Transverse colon (tissue), 4 donors: ENCODE data around the gene DSCAM. TPM values are rescaled to one million over a fixed set of nuclear protein-coding genes. Genes with fewer than 3 reads are reported as not detected.

Source experiments
- DNase-seq: peaks from one replicate; pipeline ENCODE4 v3.0.0-alpha.2; 2019
- H3K27ac ChIP-seq, 4 donors: fragments of 200-600 bp; sonication (generic); 2 replicates each; pipeline ENCODE4 v1.5.1; 2016 to 2018; ENCODE audit warnings: inconsistent platforms in 4 of 4
- H3K27me3 ChIP-seq: fragments of 200-600 bp; sonication (generic); 2 replicates; pipeline ENCODE4 v1.5.1; 2017; ENCODE audit warnings: inconsistent platforms
- H3K36me3 ChIP-seq, 4 donors: fragments of 200-600 bp; sonication (generic); 2 replicates each; pipeline ENCODE4 v1.5.1; 2017 to 2019; ENCODE audit warnings: inconsistent platforms in 4 of 4
- H3K4me1 ChIP-seq, 4 donors: fragments of 200-600 bp; sonication (generic); 2 replicates each; pipeline ENCODE4 v1.5.1; 2017 to 2020; ENCODE audit warnings: inconsistent platforms in 4 of 4
- H3K4me3 ChIP-seq, 4 donors: fragments of 200-600 bp; sonication (generic); 1 replicate in 1 of 4; 2 replicates in 3 of 4; pipeline versions ENCODE4 v1.5.1 to v1.6.1; 2017 to 2019; ENCODE audit warnings: inconsistent platforms in 4 of 4
- H3K9me3 ChIP-seq, 2 donors: fragments of 200-600 bp; sonication (generic); 2 replicates each; pipeline ENCODE4 v1.5.1; 2017 to 2019; ENCODE audit warnings: inconsistent platforms in 2 of 2
- EP300 ChIP-seq: sonication (generic); formaldehyde crosslinking; IDR thresholded peaks from one replicate; pipeline ENCODE4 v1.6.1; 2017; ENCODE audit warnings: antibody characterized with exemption, low read depth
- POLR2A ChIP-seq: fragments of 450-650 bp; IDR thresholded peaks from one replicate; pipeline ENCODE4 v1.6.1; 2016; ENCODE audit warnings: antibody characterized with exemption, mild to moderate bottlenecking, moderate library complexity
- POLR2AphosphoS5 ChIP-seq, 3 donors: sonication (generic); formaldehyde crosslinking; IDR thresholded peaks; one replicate each; pipeline ENCODE4 v1.6.1; 2016; ENCODE audit warnings: antibody characterized with exemption in 3 of 3
- WGBS, 2 donors: methylation state at CpG; one replicate each; pipeline ENCODE4 v1.1.5; 2018; ENCODE audit warnings: low coverage in 1 of 2; 5-methylcytosine and 5-hydroxymethylcytosine counted together
- in situ Hi-C, 4 donors: fragments of 200-750 bp; cut with MboI; loops; one replicate each; pipeline versions ENCODE4 v1.15.0 to v1.15.1; 2017; ENCODE audit warnings: low sequenced_read_pairs in 3 of 4, low pct_ligation_motif_present in 1 of 4, low pct_unique_long_range_greater_than_20kb in 1 of 4
- intact Hi-C: fragments of 100-400 bp; cut with DNase I; formaldehyde crosslinking; loops from one replicate; pipeline ENCODE4 v1.15.1; 2023; ENCODE audit warnings: low total_unique reads
- total RNA-seq, 4 donors: library from RNA; depleted of rRNA; stranded (reverse); fragments of >200 nt; gene quantifications; one replicate each; pipeline ENCODE4 v1.1.0, GENCODE V29; 2016
- TF ChIP-seq, protein P1 (sequence below), 5 experiments: fragments of 200-600 bp in 3 of 5; fragments of 450-650 bp in 2 of 5; sonication (generic) in 3 of 5; IDR thresholded peaks; 1 replicate in 2 of 5; 2 replicates in 3 of 5; pipeline ENCODE4 v1.5.1; 2016 to 2017; ENCODE audit warnings: antibody characterized with exemption in 5 of 5, inconsistent platforms in 3 of 5, mild to moderate bottlenecking in 2 of 5, moderate library complexity in 1 of 5

The DSCAM gene
- total RNA-seq, 4 donors from 2014 or later: 0.16 TPM; not detected in 3

- DNase-seq: no peak
- intact Hi-C loops: no loop called here
- in situ Hi-C loops: no loop called here
- Histone ChIP-seq H3K36me3 (no peaks in the 10 kb centered on the region), H3K9me3 (no peaks in the 10 kb centered on the region), H3K27me3 (no peaks in the 10 kb centered on the region), H3K4me1 (no peaks in the 10 kb centered on the region), H3K4me3 (no peak overlapping the region), H3K27ac (no peak overlapping the region)
- 59 to 66% methylated on average over 3 of the region's 3 CpGs for whole genome bisulfite sequencing, 2 donors
- TF ChIP-seq POLR2A: no peak
- TF ChIP-seq EP300: no peak
- TF ChIP-seq, protein P1, sequence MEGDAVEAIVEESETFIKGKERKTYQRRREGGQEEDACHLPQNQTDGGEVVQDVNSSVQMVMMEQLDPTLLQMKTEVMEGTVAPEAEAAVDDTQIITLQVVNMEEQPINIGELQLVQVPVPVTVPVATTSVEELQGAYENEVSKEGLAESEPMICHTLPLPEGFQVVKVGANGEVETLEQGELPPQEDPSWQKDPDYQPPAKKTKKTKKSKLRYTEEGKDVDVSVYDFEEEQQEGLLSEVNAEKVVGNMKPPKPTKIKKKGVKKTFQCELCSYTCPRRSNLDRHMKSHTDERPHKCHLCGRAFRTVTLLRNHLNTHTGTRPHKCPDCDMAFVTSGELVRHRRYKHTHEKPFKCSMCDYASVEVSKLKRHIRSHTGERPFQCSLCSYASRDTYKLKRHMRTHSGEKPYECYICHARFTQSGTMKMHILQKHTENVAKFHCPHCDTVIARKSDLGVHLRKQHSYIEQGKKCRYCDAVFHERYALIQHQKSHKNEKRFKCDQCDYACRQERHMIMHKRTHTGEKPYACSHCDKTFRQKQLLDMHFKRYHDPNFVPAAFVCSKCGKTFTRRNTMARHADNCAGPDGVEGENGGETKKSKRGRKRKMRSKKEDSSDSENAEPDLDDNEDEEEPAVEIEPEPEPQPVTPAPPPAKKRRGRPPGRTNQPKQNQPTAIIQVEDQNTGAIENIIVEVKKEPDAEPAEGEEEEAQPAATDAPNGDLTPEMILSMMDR (IDR thresholded peaks at IDR 0.05): no peak
- TF ChIP-seq POLR2AphosphoS5 (IDR thresholded peaks at IDR 0.05): no peak
Measured at GRCh38 chr21:40282912-40283886, 563.8 kb downstream of the DSCAM start.

DNA sequence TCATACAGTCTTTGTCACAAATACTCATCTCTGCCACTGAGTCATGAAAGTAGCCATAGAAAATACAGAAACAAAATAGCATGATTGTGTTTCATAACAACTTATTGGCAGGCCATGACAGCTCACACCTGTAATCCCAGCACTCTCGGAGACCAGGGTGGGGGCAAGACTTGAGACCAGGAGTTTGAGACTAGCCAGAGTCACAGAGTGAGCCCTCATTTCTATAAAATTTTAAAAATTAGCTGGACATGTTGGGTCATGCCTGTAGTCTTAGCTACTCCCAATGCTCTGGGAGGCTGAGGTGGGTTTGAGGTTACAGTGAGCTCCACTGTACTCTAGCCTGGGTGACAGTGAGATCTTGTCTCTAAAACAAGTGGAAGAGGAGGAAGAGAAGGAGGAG lies 568.6 kb downstream of the DSCAM start:
- Histone ChIP-seq H3K4me1 (no peaks in the 10 kb centered on the region), H3K27me3 (no peaks in the 10 kb centered on the region), H3K27ac (no peak overlapping the region), H3K9me3 (no peaks in the 10 kb centered on the region), H3K36me3 (no peaks in the 10 kb centered on the region), H3K4me3 (no peak overlapping the region)
- 83% methylated on average over 1 of the region's 1 CpG; no CpG with 5 or more reads in 1 of the 2 donors for WGBS, 2 donors
- no peak for DNase-seq
- intact Hi-C loops (no loop called here), in situ Hi-C loops (no loop called here)
- TF ChIP-seq POLR2A: no peak
- TF ChIP-seq, protein P1 (IDR thresholded peaks at IDR 0.05): no peak
- no peak for TF ChIP-seq POLR2AphosphoS5 (IDR thresholded peaks at IDR 0.05)
- no peak for TF ChIP-seq EP300

DNA sequence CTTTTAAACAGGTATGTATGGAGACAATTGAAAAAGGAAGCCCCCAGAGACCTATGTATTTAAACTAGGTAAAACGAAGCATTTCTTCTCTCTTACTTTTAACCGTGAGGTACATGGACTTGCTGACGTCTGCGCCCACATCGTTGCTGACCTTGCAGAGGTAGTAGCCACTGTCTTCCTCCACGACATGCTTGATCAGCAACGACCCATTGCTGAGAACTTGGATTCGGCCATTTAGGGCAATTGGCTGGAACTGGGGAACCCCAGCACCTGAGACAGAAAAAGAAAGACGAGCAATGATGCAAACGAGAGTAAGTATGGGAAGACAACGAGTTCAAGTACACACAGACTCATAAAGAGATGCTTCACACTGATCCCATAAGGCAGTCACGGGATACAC lies 571.0 kb downstream of the DSCAM start:
- Histone ChIP-seq H3K27me3 (no peaks in the 10 kb centered on the region), H3K9me3 (no peaks in the 10 kb centered on the region), H3K4me3 (no peak overlapping the region), H3K4me1 (no peaks in the 10 kb centered on the region), H3K36me3 (no peaks in the 10 kb centered on the region), H3K27ac (no peak overlapping the region)
- TF ChIP-seq EP300: no peak
- TF ChIP-seq, protein P1 (IDR thresholded peaks at IDR 0.05): no peak
- in situ Hi-C loops: no loop called here
- 40 to 74% methylated on average over 1 to 12 of the region's 12 CpGs for WGBS, 2 donors
- intact Hi-C loops: no loop called here
- DNase-seq: no peak

GRCh38 chr21:40272037-40272436 lies 574.9 kb downstream of the DSCAM start:
- no peak overlapping the region for H3K4me3 ChIP-seq
- no peak overlapping the region for H3K27ac ChIP-seq
- no peaks in the 10 kb centered on the region for H3K27me3 ChIP-seq
- no peaks in the 10 kb centered on the region for H3K36me3 ChIP-seq
- DNase-seq: no peak
- in situ Hi-C loops: no loop called here
- no peaks in the 10 kb centered on the region for H3K4me1 ChIP-seq
- 22 to 53% methylated on average over 2 to 4 of the region's 4 CpGs for WGBS, 2 donors
- intact Hi-C loops: no loop called here
- TF ChIP-seq, protein P1 (IDR thresholded peaks at IDR 0.05): no peak
- TF ChIP-seq EP300 (no peak), POLR2AphosphoS5 (IDR thresholded peaks at IDR 0.05) (no peak), POLR2A (no peak)
- H3K9me3 ChIP-seq: no peaks in the 10 kb centered on the region
